Measurements from ENCODE around the gene MUTYH.
"Not testable (repeated sequence)": the region's sequence is repeated elsewhere in the genome, so short reads cannot be mapped to it uniquely, and the experiment has no call there.

The MUTYH gene

DNA sequence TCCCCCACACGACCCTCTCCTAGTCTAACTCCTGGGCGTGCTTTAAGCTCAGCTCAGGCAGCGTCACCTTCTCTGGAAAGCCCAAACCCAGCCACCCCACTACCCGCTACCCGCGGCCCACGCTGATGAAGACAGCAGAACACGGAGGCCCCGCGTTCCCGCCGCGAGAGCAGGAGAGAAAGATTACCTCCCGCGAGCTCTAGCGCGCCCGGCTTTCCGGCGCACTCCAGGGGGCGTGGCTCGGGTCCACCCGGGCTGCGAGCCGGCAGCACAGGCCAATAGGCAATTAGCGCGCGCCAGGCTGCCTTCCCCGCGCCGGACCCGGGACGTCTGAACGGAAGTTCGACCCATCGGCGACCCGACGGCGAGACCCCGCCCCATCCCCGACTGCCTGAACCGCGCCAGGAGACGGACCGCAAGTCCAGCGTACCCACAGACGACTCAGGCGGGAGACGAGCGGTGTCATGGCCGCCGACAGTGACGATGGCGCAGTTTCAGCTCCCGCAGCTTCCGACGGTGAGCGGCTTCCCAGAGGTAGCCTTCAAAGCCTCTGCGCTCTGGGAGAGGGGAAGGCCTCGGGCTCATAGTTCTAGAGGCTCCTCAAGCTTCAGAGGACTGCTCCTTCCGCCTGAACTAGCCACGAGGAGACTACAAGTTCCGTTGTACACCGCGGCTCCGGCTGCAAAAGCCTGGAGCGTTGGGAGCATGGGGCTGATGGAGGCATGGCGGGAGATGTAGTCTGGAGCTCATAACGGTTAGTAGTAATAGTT lies at the start of gene MUTYH, which contains the start of gene TOE1:
TSS of gene MUTYH (minus strand) at position 652 of the 770 bp plus-strand sequence. CDS start 5,935 bp downstream, outside the sequence.
TSS of gene TOE1 (plus strand) at position 382 of the 770 bp plus-strand sequence. CDS start at position 465, 83 bp downstream.
- peak; percentile 81 to 85 (median 83) for DNase-seq (ENCODE audit: low read depth in 3 of 3)

GRCh38 chr1:45386219-45386618 lies 46.0 kb upstream of the MUTYH start:
- DNase-seq (ENCODE audit: low read depth in 3 of 3): no peak

GRCh38 chr1:45385302-45385701 lies 45.1 kb upstream of the MUTYH start:
- DNase-seq (ENCODE audit: low read depth in 3 of 3): no peak

GRCh38 chr1:45384213-45384612 lies 44.0 kb upstream of the MUTYH start:
- DNase-seq (ENCODE audit: low read depth in 3 of 3): not testable (repeated sequence)

DNA sequence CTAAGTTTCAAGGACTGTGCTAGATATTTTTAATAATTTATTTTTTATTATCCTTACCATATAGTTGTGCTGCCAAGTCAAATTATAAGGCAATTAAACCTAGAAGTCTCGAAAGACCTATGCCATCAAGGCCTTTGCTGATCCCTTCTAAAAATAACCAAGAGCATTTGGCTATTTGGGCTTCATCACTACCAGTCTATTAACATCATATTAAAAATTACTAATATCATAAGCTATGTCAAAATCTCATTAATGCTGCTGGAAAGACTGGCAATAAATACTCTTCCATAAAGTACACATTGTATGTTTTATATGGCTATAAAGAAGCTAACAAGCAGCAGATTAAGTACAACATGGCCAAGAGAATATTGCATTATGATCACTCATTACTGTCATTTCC lies 43.0 kb upstream of the MUTYH start:
- no peak for DNase-seq (ENCODE audit: low read depth in 3 of 3)

DNA sequence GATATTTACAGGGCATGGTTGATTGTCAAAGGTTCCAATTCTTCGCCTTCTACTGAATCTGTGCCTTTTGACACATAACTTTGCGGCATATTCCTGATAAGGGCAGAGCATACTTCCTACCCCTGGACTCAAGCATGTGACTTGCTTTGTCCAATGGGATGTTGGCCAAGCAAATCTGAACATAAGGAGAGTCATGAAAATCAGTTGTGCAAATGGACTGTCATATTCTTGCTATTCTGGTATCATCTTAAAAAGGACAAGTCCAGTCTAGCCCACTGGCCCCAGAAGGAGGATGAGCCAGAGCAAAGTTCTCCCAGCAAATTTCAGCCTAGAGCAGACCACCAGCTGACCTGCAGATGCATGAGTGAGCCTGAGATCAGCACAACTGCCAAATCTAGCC lies 41.0 kb upstream of the MUTYH start:
- no peak for DNase-seq (ENCODE audit: low read depth in 3 of 3)

DNA sequence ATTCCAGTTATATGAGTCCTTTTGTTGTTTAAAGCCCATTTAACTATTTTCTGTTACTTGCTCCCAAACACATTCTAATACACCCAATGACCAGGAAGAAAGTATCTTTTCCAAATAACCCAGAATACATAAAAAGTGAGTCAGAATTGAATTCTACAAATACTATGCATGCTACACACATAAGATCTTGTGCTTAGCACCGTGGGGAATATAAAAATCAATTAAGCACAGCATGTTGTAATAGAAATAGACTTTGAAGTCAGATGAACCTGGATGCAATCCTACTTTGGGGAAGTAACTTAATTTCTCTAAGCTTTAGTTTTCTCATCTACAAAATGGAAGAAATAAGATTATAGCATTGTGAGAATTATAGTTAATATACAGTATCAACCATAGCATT lies 40.5 kb upstream of the MUTYH start:
- DNase-seq (ENCODE audit: low read depth in 3 of 3): no peak

DNA sequence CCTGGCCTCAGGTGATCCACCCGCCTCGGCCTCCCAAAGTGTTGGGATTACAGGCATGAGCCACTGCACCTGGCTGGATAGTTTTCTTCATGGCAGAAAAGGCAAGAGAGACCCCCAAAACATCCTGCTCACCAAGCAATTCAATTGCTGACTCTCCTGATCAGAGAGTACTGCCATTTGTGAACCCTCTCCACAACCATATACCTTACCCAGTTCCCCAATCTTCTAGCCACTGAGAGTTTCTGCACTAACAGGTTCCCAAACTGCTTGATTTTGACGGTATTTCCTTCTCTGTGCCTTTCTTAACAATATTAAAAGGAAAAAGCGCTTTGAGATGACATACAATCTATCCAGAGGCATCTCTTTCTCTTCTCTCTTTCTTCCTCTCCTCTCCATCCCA lies 39.9 kb upstream of the MUTYH start:
- no peak for DNase-seq (ENCODE audit: low read depth in 3 of 3)

DNA sequence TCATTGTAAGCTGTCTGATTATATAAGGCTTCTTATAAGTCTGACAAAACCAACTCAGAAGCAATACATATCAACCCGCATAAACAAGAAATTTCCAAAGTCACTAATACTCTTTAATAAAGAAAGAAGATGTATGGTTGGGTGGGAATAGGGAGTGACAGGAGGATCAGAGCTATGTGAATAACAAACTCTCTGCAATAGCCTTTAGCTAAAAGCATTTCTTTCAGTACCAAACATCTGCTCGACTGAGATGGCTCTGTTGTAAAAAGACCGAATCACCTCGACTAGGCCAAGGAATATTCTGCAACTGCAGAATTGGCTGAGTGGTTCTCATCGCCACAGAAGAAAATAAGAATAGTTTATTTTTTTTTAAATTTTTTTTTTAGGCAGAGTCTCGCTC lies 39.3 kb upstream of the MUTYH start:
- DNase-seq (ENCODE audit: low read depth in 3 of 3): no peak

DNA sequence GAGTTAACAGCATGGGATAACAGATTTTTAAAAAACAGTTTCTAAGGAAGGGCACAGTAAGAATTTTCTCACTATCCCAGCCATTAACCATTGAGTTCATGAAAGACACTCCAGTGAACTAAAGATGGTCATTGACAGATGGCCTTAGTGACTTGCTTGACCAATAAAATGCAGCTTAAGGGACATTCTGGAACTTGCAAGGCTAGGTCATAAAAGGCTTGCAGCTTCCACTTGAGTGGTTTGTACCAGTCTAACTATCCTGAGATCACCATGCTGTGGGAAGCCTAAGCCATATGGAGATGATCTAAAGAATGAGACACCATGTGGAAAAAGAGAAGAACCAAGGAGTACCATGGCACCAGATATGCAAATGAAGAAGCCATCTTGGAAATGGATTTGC lies 37.9 kb upstream of the MUTYH start:
- DNase-seq (ENCODE audit: low read depth in 3 of 3): no peak

GRCh38 chr1:45375104-45376090 lies 35.2 kb upstream of the MUTYH start:
- no peak for DNase-seq (ENCODE audit: low read depth in 3 of 3)

DNA sequence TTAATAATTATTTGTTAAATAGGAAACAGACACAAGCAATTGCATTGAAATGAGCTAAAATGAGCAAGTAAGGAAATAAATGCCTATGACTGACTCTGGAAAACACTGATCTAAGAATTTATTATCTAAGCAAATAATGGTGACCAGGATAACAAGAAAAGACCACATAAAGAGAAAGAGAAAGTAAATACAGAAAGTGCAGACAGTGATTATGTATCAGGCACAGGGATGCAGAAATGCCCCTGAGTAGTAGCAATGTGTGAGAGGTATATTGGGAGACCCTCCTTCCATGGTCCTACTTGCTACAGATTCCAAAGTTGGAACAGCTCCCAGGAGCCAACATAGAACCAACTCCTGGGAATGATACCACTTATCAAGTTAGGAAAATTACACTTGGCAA lies 33.3 kb upstream of the MUTYH start:
- no peak for DNase-seq (ENCODE audit: low read depth in 3 of 3)

DNA sequence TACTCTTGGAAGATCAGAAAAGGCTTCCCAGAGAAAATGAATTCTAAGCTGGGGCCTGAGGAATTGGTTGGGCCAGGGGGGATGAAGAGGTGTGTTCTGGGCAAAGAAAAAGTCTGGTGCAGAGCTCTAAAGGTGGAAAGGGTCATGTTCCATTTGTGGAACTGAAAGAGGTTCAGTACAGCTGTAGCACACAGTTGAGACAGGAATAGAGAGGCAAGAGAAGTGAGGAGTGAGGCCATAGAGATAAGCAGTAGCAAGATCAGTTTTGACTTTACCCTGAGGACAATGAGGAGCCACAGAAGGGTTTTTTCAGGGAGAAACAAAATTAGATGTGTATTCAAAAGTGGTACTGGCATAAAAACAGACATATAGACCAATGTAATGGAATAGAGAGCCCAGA lies 30.3 kb upstream of the MUTYH start:
- no peak for DNase-seq (ENCODE audit: low read depth in 3 of 3)

GRCh38 chr1:45365051-45365450 lies 24.8 kb upstream of the MUTYH start:
- no peak for DNase-seq (ENCODE audit: low read depth in 3 of 3)

- no peak for DNase-seq (ENCODE audit: low read depth in 3 of 3)
Observed at GRCh38 chr1:45364294-45364693, 24.1 kb upstream of the MUTYH start.

DNA sequence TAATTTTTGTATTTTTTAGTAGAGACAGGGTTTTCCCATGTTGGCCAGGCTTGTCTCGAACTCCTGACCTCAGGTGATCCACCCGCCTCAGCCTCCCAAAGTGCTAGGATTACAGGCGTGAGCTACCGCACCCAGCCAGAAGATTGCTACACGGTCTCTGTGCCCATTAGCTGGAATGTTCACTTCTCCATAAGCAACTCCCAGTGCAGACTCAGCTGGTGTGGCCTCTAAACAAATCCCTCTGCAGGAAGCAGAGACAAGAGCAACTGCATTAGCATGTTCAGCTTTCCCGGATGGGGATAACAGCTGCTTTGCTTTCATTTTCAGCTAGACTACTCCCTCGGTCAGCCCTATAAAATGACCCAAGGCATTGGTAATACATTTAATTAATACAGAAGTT lies 20.7 kb upstream of the MUTYH start:
- DNase-seq (ENCODE audit: low read depth in 3 of 3): not testable (repeated sequence)

DNA sequence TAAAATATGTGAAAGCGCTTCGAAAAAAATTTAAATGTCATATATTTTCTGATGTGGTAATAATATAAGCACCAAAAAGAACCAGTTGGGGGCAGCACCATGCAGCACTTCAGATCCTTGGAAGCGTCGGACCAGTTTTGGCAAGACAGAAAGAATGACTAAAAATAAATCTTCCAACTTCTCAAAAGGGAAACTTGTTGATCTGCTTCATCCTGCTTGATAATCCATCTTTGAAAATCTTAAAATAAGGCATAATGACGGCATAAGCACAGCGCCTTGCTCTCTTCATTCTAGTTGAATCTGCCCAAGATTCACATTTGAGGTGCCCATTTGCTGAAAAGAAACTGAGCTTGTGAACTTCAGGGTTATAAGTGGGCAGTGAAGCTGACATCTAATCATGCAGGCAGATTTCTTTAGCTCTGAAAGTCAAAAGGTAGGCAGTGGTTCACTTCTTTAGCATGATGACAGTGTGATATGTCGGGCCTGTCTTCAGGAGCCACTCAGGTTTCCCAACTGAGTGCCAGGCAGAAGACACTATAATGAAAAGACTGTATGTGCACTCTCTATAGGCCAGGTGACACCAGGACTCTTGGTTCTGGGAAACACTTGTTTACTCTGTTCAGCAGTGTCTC lies 19.8 kb upstream of the MUTYH start:
- peak in 2 of 3 experiments; percentile 20 to 23 for DNase-seq (ENCODE audit: low read depth in 3 of 3)

DNA sequence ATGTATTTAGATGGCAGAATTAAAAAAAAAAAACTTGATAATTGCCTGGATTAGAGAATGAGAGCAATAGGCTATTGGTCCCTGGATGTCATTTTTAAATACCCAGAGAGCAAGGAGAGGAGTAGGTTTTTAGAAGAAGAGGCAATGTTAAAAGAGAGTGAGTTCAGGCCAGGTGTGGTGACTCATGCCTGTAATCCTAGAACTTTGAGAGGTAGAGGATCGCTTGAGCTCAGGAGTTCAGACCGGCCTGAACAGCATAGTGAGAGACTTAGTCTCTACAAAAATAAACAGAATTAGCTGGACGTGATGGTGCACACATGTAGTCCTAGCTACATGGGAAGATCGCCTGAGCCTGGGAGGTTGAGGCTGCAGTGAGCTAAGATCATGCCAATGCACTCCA lies 15.9 kb upstream of the MUTYH start:
- DNase-seq (ENCODE audit: low read depth in 3 of 3): no peak

- DNase-seq (ENCODE audit: low read depth in 3 of 3): no peak
Observed at GRCh38 chr1:45355683-45356082, 15.4 kb upstream of the MUTYH start.

DNA sequence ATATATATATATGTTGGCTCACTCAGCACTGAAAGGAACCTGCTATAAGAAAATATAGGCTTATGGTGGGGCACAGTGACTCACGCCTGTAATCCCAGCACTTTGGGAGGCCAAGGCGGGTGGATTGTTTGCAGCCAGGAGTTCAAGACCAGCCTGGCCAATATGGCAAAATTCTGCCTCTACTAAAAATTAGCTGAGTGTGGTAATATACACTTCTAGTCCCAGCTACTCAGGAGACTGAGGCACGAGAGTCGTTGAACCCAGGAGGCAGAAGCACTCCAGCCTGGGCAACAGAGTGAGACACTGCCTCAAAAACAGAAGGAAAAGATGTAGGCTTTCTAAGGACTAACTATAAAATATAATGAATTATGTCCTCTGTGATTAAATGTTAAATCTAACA lies 14.6 kb upstream of the MUTYH start:
- DNase-seq (ENCODE audit: low read depth in 3 of 3): no peak

- no peak for DNase-seq (ENCODE audit: low read depth in 3 of 3)
Observed at GRCh38 chr1:45353685-45354084, 13.4 kb upstream of the MUTYH start.

DNA sequence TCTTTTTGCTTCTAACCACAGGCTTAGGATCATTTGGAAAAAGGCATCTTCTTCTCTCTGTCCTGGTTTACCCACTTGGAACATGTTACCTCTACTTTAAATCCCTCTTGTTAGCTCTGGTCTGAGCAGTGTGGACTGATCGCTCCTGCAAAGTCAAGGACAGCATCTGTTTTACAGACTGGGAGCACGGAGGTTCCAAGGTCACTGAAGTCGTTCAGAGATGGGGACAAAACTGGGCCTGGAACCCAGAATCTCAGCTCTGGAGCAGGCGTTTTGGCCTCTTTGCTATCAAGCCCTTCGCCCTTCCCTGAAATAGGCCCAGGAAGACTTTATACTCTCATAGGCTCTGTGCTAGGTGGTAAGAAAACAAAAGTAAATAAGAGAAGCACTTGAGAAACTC lies 11.3 kb upstream of the MUTYH start:
- no peak for DNase-seq (ENCODE audit: low read depth in 3 of 3)

Data from stimulated activated CD4-positive, alpha-beta T cell treated with anti-CD3 and anti-CD28 coated beads, TNF-alpha, amount 100 ng/mL, for 4 hours (primary cell).